ENCODE data around the gene ONECUT1.
A peak's percentile ranks its signal among the peaks of the same experiment; 100 is the strongest.

The ONECUT1 gene

GRCh38 chr15:52731732-52732470 is 58.2 kb downstream of the ONECUT1 start:
- Histone ChIP-seq H3K9me2 (ENCODE audit: low read depth, low read length) (no peaks in the 10 kb centered on the region), H3K4me1 (ENCODE audit: insufficient read depth, low read length, severe bottlenecking) (peaks cover 64% of the 10 kb centered on the region), H3K4me2 (ENCODE audit: low read length) (no peak overlapping the region), H3K27ac (ENCODE audit: low read depth, low read length, poor library complexity, severe bottlenecking) (peak overlapping the region; percentile 83), H3K4me3 (ENCODE audit: low read depth, low read length, poor library complexity, severe bottlenecking) (no peak overlapping the region), H3K36me3 (ENCODE audit: insufficient read depth, low read length) (no peaks in the 10 kb centered on the region), H2AFZ (ENCODE audit: low read length) (peak overlapping the region; percentile 72; the same call in 1 of the 2 replicates), H4K20me1 (ENCODE audit: insufficient read depth, low read length) (no peaks in the 10 kb centered on the region), H3K79me2 (ENCODE audit: insufficient read depth, low read length) (no peaks in the 10 kb centered on the region), H3K9me3 (ENCODE audit: low read length) (no peaks in the 10 kb centered on the region), H3F3A (ENCODE audit: insufficient read depth, low read length) (no peaks in the 10 kb centered on the region), H3K9ac (ENCODE audit: low read length) (no peak overlapping the region; the same call in 1 of the 2 replicates), H3K27me3 (ENCODE audit: insufficient read depth, low read length) (no peaks in the 10 kb centered on the region)
- TF ChIP-seq EZH2 (IDR thresholded peaks at IDR 0.05; ENCODE audit: borderline replicate concordance, low read length): no peak

- Histone ChIP-seq H4K20me1 (ENCODE audit: insufficient read depth, low read length) (no peaks in the 10 kb centered on the region), H3K27ac (ENCODE audit: low read depth, low read length, poor library complexity, severe bottlenecking) (peak overlapping the region; percentile 83), H2AFZ (ENCODE audit: low read length) (no peak overlapping the region), H3K4me3 (ENCODE audit: low read depth, low read length, poor library complexity, severe bottlenecking) (no peak overlapping the region), H3K27me3 (ENCODE audit: insufficient read depth, low read length) (no peaks in the 10 kb centered on the region), H3K4me1 (ENCODE audit: insufficient read depth, low read length, severe bottlenecking) (peaks cover 64% of the 10 kb centered on the region), H3K79me2 (ENCODE audit: insufficient read depth, low read length) (no peaks in the 10 kb centered on the region), H3K9me3 (ENCODE audit: low read length) (no peaks in the 10 kb centered on the region), H3K36me3 (ENCODE audit: insufficient read depth, low read length) (no peaks in the 10 kb centered on the region), H3K4me2 (ENCODE audit: low read length) (no peak overlapping the region; the same call in 1 of the 2 replicates), H3K9ac (ENCODE audit: low read length) (no peak overlapping the region; the same call in 1 of the 2 replicates), H3F3A (ENCODE audit: insufficient read depth, low read length) (no peaks in the 10 kb centered on the region), H3K9me2 (ENCODE audit: low read depth, low read length) (no peaks in the 10 kb centered on the region)
- TF ChIP-seq EZH2 (IDR thresholded peaks at IDR 0.05; ENCODE audit: borderline replicate concordance, low read length) (no peak), CTCF (IDR thresholded peaks at IDR 0.05; ENCODE audit: low read length) (no peak)
Measured at GRCh38 chr15:52731004-52731403, 59.1 kb downstream of the ONECUT1 start.

GRCh38 chr15:52730594-52730993 is 59.5 kb downstream of the ONECUT1 start:
- no peak overlapping the region for H3K4me3 ChIP-seq (ENCODE audit: low read depth, low read length, poor library complexity, severe bottlenecking)
- no peaks in the 10 kb centered on the region for H3K9me2 ChIP-seq (ENCODE audit: low read depth, low read length)
- H3K9ac ChIP-seq (ENCODE audit: low read length): peak overlapping the region; percentile 34; the same call in 1 of the 2 replicates
- peak overlapping the region; percentile 83 for H3K27ac ChIP-seq (ENCODE audit: low read depth, low read length, poor library complexity, severe bottlenecking)
- peak overlapping the region; percentile 26; the same call in 1 of the 2 replicates for H2AFZ ChIP-seq (ENCODE audit: low read length)
- H3K4me1 ChIP-seq (ENCODE audit: insufficient read depth, low read length, severe bottlenecking): peaks cover 64% of the 10 kb centered on the region
- H3K9me3 ChIP-seq (ENCODE audit: low read length): no peaks in the 10 kb centered on the region
- H3K36me3 ChIP-seq (ENCODE audit: insufficient read depth, low read length): no peaks in the 10 kb centered on the region
- no peaks in the 10 kb centered on the region for H3K79me2 ChIP-seq (ENCODE audit: insufficient read depth, low read length)
- no peaks in the 10 kb centered on the region for H3K27me3 ChIP-seq (ENCODE audit: insufficient read depth, low read length)
- no peaks in the 10 kb centered on the region for H4K20me1 ChIP-seq (ENCODE audit: insufficient read depth, low read length)
- no peak for TF ChIP-seq CTCF (IDR thresholded peaks at IDR 0.05; ENCODE audit: low read length)
- peak overlapping the region; percentile 29; the same call in 1 of the 2 replicates for H3K4me2 ChIP-seq (ENCODE audit: low read length)
- no peaks in the 10 kb centered on the region for H3F3A ChIP-seq (ENCODE audit: insufficient read depth, low read length)

All from OCI-LY1 (cell line).